Activated T-cell treated with anti-CD3 and anti-CD28 coated beads for 1 hour (primary cell): ENCODE results near the gene MANEAL.
A peak's percentile ranks its signal among the peaks of the same experiment; 100 is the strongest.

Experiments used
- DNase-seq: peaks from one replicate; pipeline ENCODE4 v3.0.0-alpha.2; 2020; ENCODE audit warnings: low read depth

MANEAL gene

DNA sequence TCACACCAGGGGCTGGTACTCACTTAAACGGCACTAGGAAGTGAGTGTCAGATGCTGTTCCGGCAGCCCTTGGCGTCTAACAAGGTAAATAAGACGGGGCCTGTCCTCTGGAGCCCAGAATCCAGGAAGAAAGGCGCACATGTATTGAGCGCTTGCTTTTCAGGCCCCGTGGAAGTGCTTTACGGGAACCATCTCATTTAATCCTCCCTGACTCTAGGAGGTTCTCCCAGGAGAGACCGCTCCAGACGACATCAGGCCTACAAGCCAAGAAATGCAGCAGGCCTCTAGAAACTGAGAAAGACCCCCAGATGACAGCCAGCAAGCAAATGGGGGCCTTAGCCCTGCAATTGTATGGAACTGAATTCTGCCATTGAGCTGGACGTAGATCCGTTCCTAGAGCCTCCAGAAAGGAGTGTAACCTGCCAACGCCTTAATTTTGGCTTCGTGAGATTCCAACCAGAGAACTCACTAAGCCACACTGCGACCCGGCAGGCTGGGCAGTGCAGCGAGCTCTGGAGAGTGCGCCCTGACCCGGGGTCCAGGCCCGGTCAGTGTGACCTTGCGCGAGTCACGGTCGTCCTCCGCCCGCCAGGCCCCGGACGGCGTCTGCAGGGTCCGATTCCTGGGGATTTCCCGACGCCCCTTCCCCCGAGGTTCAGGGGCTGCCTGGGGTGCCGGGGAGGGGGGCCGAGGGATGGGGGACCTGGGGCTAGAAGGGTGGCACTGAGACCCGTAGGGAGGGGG lies 532 bp upstream of the MANEAL start:
- DNase-seq = no peak

DNA sequence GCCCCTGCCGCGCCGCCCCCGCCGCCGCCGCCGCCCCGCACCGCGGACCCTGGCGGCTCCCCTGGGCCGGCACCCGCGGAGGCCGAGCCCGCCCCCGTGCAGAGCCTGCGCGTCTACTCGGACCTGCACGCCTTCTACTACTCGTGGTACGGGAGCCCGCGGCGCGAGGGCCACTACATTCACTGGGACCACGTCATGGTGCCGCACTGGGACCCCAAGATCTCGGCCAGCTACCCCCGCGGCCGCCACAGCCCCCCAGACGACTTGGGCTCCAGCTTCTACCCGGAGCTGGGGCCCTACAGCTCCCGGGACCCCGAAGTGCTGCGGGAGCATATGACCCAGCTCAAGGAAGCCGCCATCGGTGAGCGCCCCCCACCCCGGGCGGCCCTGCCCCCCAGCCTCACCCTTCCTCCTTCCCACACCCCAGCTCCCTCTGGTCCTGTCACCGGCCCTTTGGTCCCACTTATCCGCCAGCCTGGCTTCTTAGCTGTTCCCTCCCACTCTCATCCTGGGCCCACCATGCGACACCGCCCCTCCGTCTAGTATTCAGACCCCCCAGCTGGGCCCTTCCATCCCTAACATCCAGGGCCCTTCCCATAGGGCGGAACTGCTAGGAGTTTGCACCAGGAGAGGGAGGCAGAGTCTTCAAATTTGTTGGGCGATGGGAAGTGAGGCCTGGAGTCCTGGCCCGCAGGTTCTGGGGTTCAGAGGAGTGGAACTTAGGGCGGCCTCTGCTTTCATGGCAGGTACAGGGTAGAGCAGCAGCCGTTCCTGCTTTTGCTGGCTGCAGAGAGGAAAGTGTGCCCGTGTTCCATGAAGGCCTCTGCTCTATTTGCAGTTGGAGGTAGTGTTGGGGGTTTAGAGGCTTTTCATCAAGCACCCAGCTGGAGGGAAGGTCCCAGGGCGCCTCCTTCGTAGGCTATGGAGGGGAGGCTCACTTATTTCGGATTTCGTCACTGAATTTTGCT lies 1.0 kb downstream of the MANEAL start:
- DNase-seq = no peak

DNA sequence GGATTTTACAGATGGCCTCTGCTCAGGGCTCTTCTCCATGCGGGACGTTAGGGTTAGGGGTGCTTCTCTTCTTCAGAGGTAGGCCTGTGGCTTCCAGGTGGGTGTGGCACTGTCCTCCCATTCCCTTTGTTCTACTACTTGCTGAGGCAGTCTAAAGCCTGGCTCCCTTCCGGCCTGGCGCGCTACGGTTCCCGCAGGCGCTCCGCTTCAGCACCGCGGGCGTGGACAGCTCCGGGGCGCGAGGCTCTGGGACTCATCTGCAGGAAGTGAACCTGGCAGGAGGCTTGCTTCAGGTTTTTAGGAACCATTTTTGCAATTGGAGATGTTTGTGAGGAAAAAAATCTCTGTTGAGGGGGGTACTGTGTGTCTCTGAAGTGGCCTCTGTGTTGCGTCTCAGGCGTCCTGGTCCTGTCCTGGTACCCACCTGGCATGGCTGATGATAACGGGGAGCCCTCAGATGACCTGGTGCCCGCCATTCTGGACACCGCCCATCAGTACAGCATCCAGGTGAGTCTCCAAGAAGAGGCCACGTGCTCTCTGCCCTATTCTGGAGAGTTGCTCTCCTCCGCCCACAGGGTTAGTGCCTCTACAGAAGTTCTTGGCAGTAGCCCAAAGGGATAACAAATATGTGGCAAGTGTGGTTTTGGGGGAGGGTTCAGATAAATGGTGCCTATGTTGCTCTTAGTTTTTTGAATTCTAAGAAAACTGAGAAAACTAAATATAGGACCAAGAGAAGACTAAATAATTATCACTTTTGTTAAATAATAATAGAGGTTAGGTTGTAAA lies 1.9 kb downstream of the MANEAL start:
- peak; percentile 21 for DNase-seq

DNA sequence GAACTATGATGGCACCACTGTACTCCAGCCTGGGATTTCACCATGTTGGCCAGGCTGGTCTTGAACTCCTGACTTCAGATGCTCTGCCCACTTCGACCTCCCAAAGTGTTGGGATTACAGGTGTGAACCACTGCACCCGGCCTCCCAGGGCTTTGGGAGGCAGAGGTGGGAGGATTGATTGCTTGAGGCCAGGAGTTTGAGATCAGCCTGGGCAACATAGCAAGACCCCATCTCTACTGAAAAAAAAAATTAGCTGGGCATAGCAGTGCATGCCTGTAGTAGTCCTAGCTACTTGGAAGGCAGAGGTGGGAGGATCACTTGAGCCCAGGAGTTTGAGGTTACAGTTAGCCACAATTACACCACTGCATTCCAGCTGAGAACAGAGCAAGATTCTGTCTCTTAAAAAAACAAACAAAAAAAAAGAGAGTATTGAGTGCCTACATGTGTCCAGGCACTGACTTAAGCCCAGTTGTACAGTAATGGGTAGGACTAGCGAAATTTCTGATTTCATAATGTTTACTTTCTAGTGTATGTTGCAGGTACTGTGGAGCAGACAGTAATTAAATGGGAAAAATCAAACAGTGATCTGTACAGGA lies 4.2 kb downstream of the MANEAL start:
- DNase-seq = no peak

DNA sequence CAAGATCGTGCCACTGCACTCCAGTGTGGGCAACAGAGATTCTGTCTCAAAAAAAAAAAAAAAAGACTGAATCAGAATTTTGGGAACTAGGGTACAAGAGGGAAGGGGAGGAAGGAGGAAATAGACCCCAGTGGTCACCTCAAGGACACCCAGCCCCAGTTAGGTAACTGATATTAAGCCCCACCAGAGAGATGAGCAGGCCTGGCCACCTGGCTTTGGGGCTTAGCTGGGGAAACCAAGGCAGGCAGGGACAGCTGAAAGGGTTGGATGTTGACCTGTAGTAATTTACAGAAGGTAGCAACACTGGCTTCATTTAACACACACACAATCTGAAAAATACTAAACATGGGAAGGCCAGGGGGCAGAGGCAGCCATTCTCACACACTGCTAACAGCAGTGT lies 8.8 kb downstream of the MANEAL start:
- DNase-seq = no peak

DNA sequence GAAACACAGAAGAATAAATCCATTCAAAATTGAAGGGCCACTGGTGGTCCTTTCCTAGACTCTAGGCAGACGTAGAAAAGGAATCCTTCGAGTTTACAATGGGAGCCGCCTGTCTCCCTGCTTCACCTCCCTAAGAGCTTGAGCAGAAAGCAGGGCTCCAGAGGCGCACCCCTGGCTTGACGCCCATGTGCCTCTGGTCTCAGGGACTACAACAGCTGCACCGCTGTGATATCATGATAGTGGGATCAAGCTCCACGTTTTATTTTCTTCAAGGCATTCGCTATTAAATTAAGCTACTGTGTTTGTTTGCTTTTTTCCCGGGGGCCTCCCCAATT lies 13.5 kb downstream of the MANEAL start:
- no peak for DNase-seq

DNA sequence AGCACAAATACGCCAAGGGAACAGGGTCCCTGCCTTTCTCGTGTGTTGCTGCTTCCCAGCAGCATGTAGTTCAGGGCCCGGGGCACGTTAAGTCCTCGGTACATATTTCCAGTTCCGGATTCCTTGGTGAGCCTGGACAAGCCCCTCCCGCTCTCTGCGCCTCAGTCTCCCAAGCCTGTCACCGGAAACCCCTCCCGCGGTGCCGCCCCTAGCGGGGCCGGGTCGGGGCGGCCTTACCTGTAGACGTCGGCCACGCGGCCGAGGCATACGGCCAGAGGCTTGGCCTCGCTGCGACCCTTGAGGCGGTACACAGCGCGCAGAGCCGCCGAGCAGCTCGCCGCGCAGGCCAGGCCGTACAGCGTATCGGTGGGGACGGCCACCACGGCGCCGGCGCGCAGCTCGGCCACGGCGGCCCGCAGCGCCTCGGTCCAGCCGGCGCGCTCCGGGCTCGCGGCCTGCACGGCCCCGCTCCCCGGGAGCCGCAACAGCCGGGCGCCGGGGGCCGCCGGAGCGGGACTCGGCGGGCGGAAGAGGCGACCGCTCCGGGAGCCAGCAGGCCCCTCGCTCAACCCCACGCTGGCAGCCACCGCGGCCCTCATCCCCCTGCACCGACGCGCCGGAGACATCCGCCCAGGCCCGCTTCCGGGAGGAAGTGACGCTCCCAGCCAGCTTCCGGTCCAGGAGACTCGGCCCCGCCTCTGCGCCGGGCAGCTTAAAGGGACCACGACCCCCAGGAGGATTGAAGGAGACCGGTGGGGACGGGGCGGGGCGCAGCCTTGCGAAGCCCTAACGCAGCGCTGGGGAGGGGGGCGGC lies 14.1 kb downstream of the MANEAL start, which contains the start of the genes C1orf122 and YRDC:
C1orf122 (plus strand) TSS at position 236 of the 814 bp plus-strand sequence. CDS start 615 bp downstream, outside the sequence.
YRDC (minus strand) TSS at position 654 of the 814 bp plus-strand sequence; CDS start at position 626, 28 bp downstream.
- DNase-seq = peak; percentile 87

DNA sequence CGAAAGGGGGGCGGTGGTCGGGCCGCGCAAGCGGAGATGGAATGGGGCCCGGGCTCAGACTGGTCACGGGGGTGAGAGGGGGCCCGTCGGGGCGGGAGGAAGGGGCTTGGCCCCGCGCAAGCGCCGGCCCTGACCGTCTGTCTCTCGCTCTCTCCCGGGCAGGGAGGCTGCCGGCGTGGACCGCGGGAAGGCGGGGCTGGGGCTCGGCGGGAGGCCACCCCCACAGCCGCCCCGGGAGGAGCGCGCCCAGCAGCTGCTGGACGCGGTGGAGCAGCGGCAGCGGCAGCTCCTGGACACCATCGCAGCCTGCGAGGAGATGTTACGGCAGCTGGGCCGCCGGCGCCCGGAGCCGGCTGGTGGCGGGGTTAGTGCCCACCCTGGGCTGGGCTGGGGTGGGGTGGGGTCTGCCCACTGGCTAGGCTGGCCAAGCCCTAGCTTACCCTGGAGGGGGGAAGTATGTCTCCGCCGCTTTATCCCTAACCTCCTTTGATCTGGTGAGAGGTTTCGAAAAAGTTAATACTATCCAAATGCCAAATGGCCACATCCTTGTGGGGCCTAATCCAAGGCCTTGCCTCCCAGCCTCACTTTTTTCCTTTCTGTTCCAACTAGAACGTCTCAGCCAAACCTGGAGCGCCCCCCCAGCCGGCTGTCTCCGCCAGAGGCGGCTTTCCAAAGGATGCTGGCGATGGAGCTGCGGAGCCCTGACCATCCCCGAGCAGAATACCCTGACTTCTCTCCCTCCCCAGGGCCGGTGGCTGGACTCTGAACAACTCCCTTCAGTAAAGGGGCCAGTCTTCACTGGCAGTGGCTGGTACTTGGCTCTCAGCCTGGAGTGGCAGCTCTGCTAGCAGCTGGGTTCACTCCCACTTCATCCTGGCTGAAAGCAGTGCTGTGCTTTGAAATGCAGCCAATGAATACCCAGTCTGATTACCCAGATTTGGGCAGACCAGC lies 15.0 kb downstream of the MANEAL start:
- peak; percentile 14 for DNase-seq

DNA sequence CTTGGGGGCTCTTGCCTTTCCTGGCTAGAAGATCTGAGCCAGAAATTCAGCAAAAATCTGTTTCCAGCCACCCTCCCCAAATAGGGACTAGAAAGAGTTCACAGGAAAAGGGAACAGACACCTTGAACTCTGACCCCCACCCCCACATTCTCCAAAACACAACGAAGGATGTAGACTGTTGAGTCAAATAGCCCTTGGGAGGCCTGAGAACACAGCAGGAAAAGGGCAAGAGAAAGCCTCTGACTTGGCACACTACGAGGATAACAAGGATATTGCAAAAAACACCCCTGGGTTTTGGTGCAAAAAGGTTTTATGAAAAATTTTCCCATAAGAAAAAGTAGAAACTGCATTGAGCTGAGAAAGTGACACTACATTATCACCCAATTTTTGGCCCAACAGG lies 16.3 kb downstream of the MANEAL start:
- no peak for DNase-seq

DNA sequence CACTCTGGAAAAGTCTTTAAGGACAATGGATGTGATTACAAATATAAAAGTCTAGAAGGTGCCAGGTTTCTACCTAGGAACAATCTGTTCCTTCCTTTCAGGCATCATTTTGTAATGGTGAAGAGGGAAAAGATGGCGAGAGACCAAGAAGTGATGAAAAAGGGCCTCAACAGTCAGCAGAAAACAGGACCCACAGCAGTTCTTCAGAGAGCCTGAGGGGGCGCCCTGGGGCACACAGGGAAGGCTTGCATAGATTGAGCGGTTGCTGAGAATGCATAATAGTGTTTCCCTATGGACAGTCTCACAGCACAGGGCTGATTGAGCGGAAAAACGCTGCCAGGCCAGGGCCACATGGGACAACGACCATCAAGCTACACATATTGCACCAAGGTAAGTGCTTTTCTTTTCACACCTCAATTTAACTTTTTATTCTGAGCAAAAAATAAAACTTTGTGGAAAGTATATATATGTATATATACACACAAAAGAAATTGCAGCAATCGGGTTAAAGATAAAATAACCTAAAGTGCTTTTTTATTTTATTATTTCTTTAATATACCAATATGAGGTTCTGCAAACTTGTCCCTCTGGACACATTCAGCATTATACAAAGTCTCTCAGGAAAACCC lies 17.5 kb downstream of the MANEAL start:
- peak; percentile 44 for DNase-seq

DNA sequence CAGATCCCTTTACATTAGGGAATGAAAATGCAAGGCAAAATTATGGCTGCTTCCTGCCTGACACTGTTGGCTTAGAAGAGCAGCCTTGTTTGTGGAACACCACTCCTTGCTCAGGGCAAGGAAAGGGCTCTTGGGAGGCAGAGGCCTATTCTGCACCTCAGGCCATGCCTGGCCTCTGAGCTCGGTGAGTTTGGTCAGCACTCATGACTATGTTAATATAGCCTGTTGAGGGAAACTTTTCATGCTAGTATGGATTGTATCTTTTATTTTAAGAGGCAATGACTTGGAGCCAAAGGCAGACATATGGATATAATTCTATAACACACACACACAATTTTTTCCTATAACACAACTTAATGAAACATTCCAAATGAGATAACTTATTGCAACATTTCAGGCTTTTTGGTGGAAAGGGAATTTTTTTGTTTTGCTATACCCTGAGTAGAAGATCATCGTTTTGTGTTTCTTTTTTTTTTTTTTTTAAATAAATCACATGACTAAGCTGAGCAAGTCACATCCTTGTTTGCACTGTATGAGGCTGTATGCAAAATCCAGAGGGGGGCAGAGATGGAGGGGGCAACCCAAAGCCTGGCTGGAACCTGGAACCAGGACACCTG lies 20.0 kb downstream of the MANEAL start:
- DNase-seq = no peak

DNA sequence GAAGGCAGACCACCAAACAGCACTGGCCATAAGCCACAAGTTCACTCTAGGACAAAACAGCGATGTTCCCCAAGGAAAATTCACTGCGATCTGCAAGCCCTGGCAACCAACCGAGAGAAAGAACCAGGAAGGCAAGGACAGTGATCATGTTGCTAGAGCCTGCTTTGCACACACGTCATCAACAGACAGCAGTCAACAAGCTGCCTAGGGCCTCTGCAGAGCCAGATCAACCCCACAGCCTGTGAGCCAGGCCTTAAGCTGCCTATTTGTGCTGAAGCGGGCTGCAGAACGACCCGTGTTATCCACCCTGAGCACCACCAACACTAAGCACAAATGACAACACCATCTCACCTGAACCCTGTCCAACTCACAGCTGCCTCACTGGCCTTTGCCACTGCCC lies 20.6 kb downstream of the MANEAL start:
- no peak for DNase-seq

DNA sequence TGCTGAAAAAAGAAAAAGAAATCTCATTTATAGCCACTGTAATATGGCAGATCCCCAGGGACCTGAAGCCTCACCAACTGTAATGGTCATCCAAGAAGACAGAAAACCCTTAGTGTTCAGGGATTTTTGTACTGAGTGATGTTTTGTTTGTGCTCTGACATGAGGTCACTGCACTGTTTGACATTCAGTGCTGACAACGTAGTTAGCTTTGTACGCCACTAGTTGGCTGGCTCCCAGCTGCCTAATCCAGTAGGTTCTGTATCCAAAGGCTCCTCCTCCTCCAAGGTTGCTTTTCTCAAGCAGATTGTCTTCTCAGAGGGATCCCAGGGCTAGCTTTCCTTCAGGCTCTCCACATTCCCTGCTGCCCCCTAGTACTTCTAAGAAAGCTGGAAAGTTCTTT lies 23.8 kb downstream of the MANEAL start:
- DNase-seq = no peak

DNA sequence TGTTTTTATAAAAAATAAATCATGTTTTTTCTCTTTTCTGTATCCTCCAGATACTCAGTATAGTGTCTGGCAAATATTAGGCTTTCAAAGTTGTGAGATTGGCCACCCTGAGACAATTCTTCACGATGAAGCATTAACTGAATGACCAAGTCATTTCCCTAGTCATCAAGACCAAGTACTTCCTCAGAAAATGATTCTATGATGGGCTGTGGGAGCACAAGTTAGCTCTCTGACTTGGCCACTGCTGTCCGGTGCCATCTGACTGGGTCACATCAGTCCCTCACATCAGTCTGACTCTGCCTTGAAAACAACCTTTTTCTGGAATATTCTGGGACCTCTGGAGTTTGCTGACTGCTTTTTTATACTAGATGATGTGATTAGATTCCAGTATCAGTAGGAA lies 27.8 kb downstream of the MANEAL start:
- no peak for DNase-seq

DNA sequence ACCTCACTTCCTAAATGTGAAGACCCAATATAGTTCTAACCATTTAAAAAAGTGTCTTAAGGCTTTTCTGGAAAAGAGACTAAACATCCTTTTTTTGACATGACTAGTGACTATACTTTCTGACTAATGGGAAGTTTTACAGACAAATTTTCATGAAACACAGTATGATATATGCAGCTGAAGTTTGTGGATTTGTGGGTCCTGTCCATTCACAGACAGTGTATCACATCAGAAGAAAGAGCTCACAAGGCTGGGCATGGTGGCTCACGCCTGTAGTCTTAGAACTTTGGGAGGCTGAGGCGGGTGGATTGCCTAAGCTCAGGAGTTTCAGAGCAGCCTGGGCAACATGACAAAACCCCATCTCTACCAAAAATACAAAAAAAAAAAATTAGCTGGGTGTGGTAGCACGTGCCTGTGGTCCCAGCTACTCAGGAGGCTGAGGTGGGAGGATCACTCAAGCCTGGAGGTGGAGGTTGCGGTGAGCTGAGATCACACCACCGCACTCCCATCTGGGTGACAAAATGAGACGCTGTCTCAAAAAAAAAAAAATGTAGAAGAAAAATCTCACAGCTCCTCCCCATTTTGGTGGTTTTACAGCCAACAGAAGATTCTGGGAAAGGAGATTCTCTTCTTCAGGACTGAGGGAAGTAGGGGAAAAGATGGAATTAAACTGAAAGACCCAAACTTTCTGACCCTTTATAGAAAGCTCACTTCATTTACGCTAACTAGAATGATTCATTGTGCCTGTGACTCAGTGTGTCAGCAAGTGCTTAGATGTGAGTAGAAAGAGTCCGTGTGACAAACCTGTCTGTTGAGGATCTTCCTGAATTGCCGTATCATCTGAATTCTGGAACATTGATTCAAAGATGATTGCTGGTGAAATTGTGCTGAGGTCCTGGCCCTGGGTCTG lies 29.5 kb downstream of the MANEAL start:
- DNase-seq = no peak

DNA sequence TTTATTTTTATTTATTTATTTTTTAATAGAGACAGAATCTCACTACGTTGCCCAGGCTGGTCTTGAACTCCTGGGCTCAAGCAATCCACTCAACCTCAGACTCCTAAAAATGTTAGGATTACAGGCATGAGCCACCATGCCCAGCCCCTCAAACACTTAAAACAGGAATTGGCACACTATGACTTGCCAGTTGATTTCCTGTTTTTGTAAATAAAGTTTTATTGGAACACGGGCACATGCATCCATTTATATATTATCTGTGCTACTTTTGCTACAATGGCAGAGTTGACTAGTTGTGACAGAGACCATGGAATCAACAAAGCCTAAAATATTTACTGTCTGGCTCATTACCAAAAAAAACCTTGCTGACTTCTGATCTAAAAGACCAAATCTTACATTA lies 30.4 kb downstream of the MANEAL start:
- no peak for DNase-seq

DNA sequence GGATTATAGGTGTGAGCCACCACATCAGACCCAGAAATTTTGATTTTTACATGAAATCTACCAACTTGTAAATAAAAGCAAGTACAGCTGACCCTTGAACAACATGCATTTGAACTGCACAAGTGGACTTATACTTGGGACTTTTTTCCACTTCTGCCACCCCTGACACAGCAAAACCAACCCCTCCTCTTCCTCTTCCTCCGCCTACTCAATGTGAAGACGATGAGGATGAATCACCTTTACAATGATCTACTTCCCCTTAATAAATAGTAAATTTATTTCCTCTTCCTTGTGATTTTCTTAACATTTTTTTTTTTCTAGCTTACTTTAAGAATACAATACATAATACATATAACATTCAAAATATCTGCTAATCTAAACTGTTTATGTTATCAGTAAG lies 31.9 kb downstream of the MANEAL start:
- no peak for DNase-seq
